Measurements from ENCODE around the gene POU6F2.

The POU6F2 gene

DNA sequence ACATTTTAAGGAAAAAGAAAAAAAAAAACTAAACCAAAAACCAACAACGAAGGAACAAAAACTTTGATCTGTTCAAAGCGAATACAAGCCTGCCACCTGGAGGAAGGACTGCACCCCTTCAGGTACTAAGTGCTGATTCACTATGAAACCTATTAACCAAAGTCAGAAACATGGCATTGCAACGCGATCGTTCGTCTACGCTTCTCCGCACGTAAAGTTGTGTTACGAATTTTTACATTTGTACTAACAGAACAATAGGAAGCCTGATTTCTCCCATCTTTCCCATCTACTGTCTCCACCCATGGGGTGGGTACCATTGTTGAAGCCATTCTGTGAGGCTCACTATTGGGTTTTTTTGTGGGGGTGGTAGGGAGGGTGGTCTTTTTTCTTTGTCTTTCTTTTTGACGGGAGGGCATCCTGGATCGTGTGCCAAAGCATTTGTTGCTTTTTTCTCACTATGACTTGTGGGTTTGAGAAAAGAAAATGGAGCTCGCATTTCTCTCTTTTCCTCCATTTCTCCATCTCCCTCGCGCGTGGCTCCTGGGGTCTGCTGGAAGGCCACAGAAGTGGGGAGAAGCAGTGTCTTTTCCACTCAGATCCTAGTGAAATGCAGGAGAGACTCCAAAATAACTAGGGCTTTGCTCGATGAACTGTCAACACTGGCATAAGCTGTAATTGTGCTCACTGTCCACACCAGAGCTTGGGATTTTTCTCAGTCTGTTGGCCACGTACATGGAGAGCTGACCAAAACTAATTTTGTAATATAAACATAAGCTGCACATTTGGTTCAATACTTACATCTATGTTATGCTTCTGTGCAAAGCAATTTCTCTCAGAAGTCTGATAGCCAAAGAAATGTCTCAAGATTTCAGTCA is 487.6 kb downstream of the POU6F2 start:
- Histone ChIP-seq H3K27me3 (ENCODE audit: control insufficient read depth, low read length) (peaks cover 31% of the 10 kb centered on the region), H3K4me1 (ENCODE audit: control insufficient read depth, low read length) (no peaks in the 10 kb centered on the region), H3K9me2 (replicated peaks; ENCODE audit: control insufficient read depth, low read length) (no peaks in the 10 kb centered on the region), H3K4me2 (ENCODE audit: low read length) (no peak overlapping the region), H3K27ac (ENCODE audit: low read depth, low read length) (no peak overlapping the region), H3K36me3 (ENCODE audit: control insufficient read depth, low read length) (no peaks in the 10 kb centered on the region), H3F3A (ENCODE audit: control insufficient read depth, insufficient read depth) (no peaks in the 10 kb centered on the region), H3K79me2 (ENCODE audit: control insufficient read depth, low read length) (no peaks in the 10 kb centered on the region), H3K4me3 (ENCODE audit: low read length) (no peak overlapping the region), H3K9me3 (ENCODE audit: control insufficient read depth, insufficient read depth, low read length) (no peaks in the 10 kb centered on the region), H4K20me1 (ENCODE audit: control insufficient read depth, insufficient read depth, low read depth, low read length) (no peaks in the 10 kb centered on the region)
- TF ChIP-seq, protein P1, sequence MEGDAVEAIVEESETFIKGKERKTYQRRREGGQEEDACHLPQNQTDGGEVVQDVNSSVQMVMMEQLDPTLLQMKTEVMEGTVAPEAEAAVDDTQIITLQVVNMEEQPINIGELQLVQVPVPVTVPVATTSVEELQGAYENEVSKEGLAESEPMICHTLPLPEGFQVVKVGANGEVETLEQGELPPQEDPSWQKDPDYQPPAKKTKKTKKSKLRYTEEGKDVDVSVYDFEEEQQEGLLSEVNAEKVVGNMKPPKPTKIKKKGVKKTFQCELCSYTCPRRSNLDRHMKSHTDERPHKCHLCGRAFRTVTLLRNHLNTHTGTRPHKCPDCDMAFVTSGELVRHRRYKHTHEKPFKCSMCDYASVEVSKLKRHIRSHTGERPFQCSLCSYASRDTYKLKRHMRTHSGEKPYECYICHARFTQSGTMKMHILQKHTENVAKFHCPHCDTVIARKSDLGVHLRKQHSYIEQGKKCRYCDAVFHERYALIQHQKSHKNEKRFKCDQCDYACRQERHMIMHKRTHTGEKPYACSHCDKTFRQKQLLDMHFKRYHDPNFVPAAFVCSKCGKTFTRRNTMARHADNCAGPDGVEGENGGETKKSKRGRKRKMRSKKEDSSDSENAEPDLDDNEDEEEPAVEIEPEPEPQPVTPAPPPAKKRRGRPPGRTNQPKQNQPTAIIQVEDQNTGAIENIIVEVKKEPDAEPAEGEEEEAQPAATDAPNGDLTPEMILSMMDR (IDR thresholded peaks at IDR 0.05; ENCODE audit: low read depth, low read length, poor library complexity, severe bottlenecking) = peak; percentile 68
- TF ChIP-seq EZH2phosphoT487 (IDR thresholded peaks at IDR 0.05; ENCODE audit: borderline replicate concordance, low read length) = no peak

GRCh38 chr7:39468261-39468660 is 490.6 kb downstream of the POU6F2 start:
- H3K27me3 ChIP-seq (ENCODE audit: control insufficient read depth, low read length) = peaks cover 28% of the 10 kb centered on the region
- no peaks in the 10 kb centered on the region for H4K20me1 ChIP-seq (ENCODE audit: control insufficient read depth, insufficient read depth, low read depth, low read length)
- no peaks in the 10 kb centered on the region for H3F3A ChIP-seq (ENCODE audit: control insufficient read depth, insufficient read depth)
- H3K9me3 ChIP-seq (ENCODE audit: control insufficient read depth, insufficient read depth, low read length) = no peaks in the 10 kb centered on the region
- H3K4me2 ChIP-seq (ENCODE audit: low read length) = no peak overlapping the region
- H3K36me3 ChIP-seq (ENCODE audit: control insufficient read depth, low read length) = no peaks in the 10 kb centered on the region
- H3K79me2 ChIP-seq (ENCODE audit: control insufficient read depth, low read length) = no peaks in the 10 kb centered on the region
- no peak overlapping the region for H3K4me3 ChIP-seq (ENCODE audit: low read length)
- no peaks in the 10 kb centered on the region for H3K9me2 ChIP-seq (replicated peaks; ENCODE audit: control insufficient read depth, low read length)
- H3K4me1 ChIP-seq (ENCODE audit: control insufficient read depth, low read length) = no peaks in the 10 kb centered on the region
- H3K27ac ChIP-seq (ENCODE audit: low read depth, low read length) = no peak overlapping the region
- no peak for TF ChIP-seq EZH2phosphoT487 (IDR thresholded peaks at IDR 0.05; ENCODE audit: borderline replicate concordance, low read length)
- TF ChIP-seq, protein P1 (IDR thresholded peaks at IDR 0.05; ENCODE audit: low read depth, low read length, poor library complexity, severe bottlenecking) = no peak

DNA sequence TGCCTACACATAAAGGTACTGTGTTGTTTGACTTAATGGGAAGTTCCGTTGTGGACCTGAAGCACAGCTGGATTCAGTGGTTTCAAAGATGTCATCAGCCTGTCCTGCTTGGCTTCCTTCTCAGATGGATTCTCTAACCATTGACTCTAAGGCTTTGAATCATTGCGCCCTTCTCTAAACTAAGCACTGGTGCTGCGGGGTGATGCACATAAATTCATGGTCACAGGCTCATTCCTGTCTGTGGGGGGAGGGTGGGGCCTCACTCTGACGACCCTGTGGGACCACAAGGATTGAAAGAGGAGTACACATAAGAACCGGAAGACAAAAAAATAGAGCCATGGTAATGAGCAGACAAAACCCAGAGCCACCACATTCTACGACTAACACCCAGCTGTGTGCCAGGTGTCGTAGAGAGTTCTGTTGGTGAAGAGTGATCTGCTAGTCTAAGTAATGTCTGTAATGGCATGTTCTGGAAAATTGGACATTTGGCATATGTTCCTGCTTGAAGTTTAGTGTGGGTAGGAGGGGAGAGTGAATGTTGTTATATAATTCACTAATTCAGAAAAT is 491.2 kb downstream of the POU6F2 start:
- no peak overlapping the region for H3K27ac ChIP-seq (ENCODE audit: low read depth, low read length)
- no peak overlapping the region for H3K4me3 ChIP-seq (ENCODE audit: low read length)
- no peaks in the 10 kb centered on the region for H4K20me1 ChIP-seq (ENCODE audit: control insufficient read depth, insufficient read depth, low read depth, low read length)
- no peak overlapping the region for H3K4me2 ChIP-seq (ENCODE audit: low read length)
- H3F3A ChIP-seq (ENCODE audit: control insufficient read depth, insufficient read depth) = no peaks in the 10 kb centered on the region
- peaks cover 26% of the 10 kb centered on the region for H3K27me3 ChIP-seq (ENCODE audit: control insufficient read depth, low read length)
- no peaks in the 10 kb centered on the region for H3K36me3 ChIP-seq (ENCODE audit: control insufficient read depth, low read length)
- no peaks in the 10 kb centered on the region for H3K4me1 ChIP-seq (ENCODE audit: control insufficient read depth, low read length)
- no peaks in the 10 kb centered on the region for H3K9me3 ChIP-seq (ENCODE audit: control insufficient read depth, insufficient read depth, low read length)
- no peaks in the 10 kb centered on the region for H3K9me2 ChIP-seq (replicated peaks; ENCODE audit: control insufficient read depth, low read length)
- H3K79me2 ChIP-seq (ENCODE audit: control insufficient read depth, low read length) = no peaks in the 10 kb centered on the region
- TF ChIP-seq EZH2phosphoT487 (IDR thresholded peaks at IDR 0.05; ENCODE audit: borderline replicate concordance, low read length) = no peak
- TF ChIP-seq, protein P1 (IDR thresholded peaks at IDR 0.05; ENCODE audit: low read depth, low read length, poor library complexity, severe bottlenecking) = no peak

Measured in DOHH2 (cell line).